ENCODE measurements around the gene ABHD8. TPM values are rescaled to one million over a fixed set of nuclear protein-coding genes. Genes with fewer than 3 reads are reported as not detected.

Gene ABHD8
- polyA plus RNA-seq, 3 donors: 11.3 to 14.9 (median 12.5) TPM

- Histone ChIP-seq H3K79me2 (ENCODE audit: insufficient read depth, low read length) (no peaks in the 10 kb centered on the region), H2AFZ (ENCODE audit: insufficient read depth, low read depth, low read length, poor library complexity, severe bottlenecking) (peak overlapping the region; percentile 85), H3K27ac (ENCODE audit: low read depth in 1 of 2, low read length in 2 of 2) (no peak overlapping the region), H3K27me3 (ENCODE audit: control insufficient read depth in 2 of 2, insufficient read depth in 2 of 2, low read length in 2 of 2) (no peaks in the 10 kb centered on the region), H3K36me3 (replicated peaks in 1 of 2; ENCODE audit: control insufficient read depth in 1 of 2, insufficient read depth in 2 of 2, low read length in 2 of 2) (peaks cover 8 to 42% of the 10 kb centered on the region in 2 donors), H3K4me2 (replicated peaks; ENCODE audit: extremely low read depth, low read length, poor library complexity, severe bottlenecking) (peak overlapping the region; percentile 82), H3K9me3 (replicated peaks in 1 of 2; ENCODE audit: control insufficient read depth in 1 of 2, insufficient read depth in 1 of 2, low read length in 2 of 2) (no peaks in the 10 kb centered on the region), H3K4me3 (replicated peaks in 1 of 3; ENCODE audit: low read depth in 2 of 3, low read length in 3 of 3) (peak overlapping the region; percentile 53 to 81 (median 58)), H4K20me1 (ENCODE audit: insufficient read depth, low read length) (peaks cover 4% of the 10 kb centered on the region), H3K9ac (ENCODE audit: insufficient read depth, low read length, poor library complexity, severe bottlenecking) (peak overlapping the region; percentile 61), H3K4me1 (ENCODE audit: control insufficient read depth in 1 of 2, insufficient read depth in 2 of 2, low read length in 2 of 2) (peaks cover 26 to 27% of the 10 kb centered on the region in 2 donors)
- Mint-ChIP-seq H3K27me3 (ENCODE audit: low read depth in 3 of 3) (peaks cover 0 to 2% (median 0%) of the 10 kb centered on the region in 3 donors), H3K4me1 (peaks cover 19% of the 10 kb centered on the region), H3K27ac (peak overlapping the region in 3 of 7 donors; percentile 33 to 75 (median 53)), H3K4me3 (peak overlapping the region; percentile 81 to 91), H3K9me3 (no peaks in the 10 kb centered on the region), H3K36me3 (peaks cover 12 to 41% of the 10 kb centered on the region in 2 donors)
- 2% methylated on average over 44 of the region's 45 CpGs for WGBS (ENCODE audit: insufficient coverage)
- peak; percentile 96 for TF ChIP-seq CTCF (IDR thresholded peaks at IDR 0.05)
- intact Hi-C loops (cut with micrococcal nuclease): loop anchor here (2.0 to 5.0 kb wide), 2 partner anchors 24 to 75 kb away; no protein-coding TSS in a partner anchor
- peak; percentile 76 to 83 (median 80) for DNase-seq
Observed at GRCh38 chr19:17282488-17283125, 20.6 kb downstream of the ABHD8 start.

GRCh38 chr19:17281391-17282304, 21.6 kb downstream of the ABHD8 start, which contains the start of gene ANKLE1:
Gene ANKLE1, plus strand, starts transcription at chr19:17281901. Its CDS starts 20 bp downstream, at chr19:17281921.
- Histone ChIP-seq H2AFZ (ENCODE audit: insufficient read depth, low read depth, low read length, poor library complexity, severe bottlenecking) (peak within 1 kb of the TSS; percentile 85), H3K4me1 (ENCODE audit: control insufficient read depth in 1 of 2, insufficient read depth in 2 of 2, low read length in 2 of 2) (peaks cover 26 to 27% of the 10 kb centered on the region in 2 donors), H3K9ac (ENCODE audit: insufficient read depth, low read length, poor library complexity, severe bottlenecking) (peak within 1 kb of the TSS; percentile 61), H4K20me1 (ENCODE audit: insufficient read depth, low read length) (peaks cover 4% of the 10 kb centered on the region), H3K36me3 (replicated peaks in 1 of 2; ENCODE audit: control insufficient read depth in 1 of 2, insufficient read depth in 2 of 2, low read length in 2 of 2) (peaks cover 16 to 51% of the 10 kb centered on the region in 2 donors), H3K27me3 (ENCODE audit: control insufficient read depth in 2 of 2, insufficient read depth in 2 of 2, low read length in 2 of 2) (no peaks in the 10 kb centered on the region), H3K9me3 (replicated peaks in 1 of 2; ENCODE audit: control insufficient read depth in 1 of 2, insufficient read depth in 1 of 2, low read length in 2 of 2) (no peaks in the 10 kb centered on the region), H3K4me3 (replicated peaks in 1 of 3; ENCODE audit: low read depth in 2 of 3, low read length in 3 of 3) (peak within 1 kb of the TSS; percentile 53 to 81 (median 58)), H3K79me2 (ENCODE audit: insufficient read depth, low read length) (no peaks in the 10 kb centered on the region), H3K4me2 (replicated peaks; ENCODE audit: extremely low read depth, low read length, poor library complexity, severe bottlenecking) (peak within 1 kb of the TSS; percentile 82), H3K27ac (ENCODE audit: low read depth in 1 of 2, low read length in 2 of 2) (peak within 1 kb of the TSS; percentile 14 to 24)
- intact Hi-C loops (cut with micrococcal nuclease): loop anchor here (2.0 to 5.0 kb wide), 2 partner anchors 23 to 74 kb away; no protein-coding TSS in a partner anchor
- Mint-ChIP-seq H3K4me1 (peaks cover 19% of the 10 kb centered on the region), H3K27ac (peak within 1 kb of the TSS; percentile 50 to 85 (median 66)), H3K27me3 (ENCODE audit: low read depth in 3 of 3) (peaks cover 0 to 2% (median 0%) of the 10 kb centered on the region in 3 donors), H3K4me3 (peak within 1 kb of the TSS; percentile 81 to 91), H3K36me3 (peaks cover 19 to 49% of the 10 kb centered on the region in 2 donors), H3K9me3 (no peaks in the 10 kb centered on the region)
- peak; percentile 70 to 87 (median 79) for DNase-seq
- no peak for TF ChIP-seq CTCF (IDR thresholded peaks at IDR 0.05)
- WGBS (ENCODE audit: insufficient coverage): 5% methylated on average over 73 of the region's 75 CpGs
